IMR-90 (cell line): ENCODE measurements around the gene RAB14. TPM values are rescaled to one million over a fixed set of nuclear protein-coding genes. Genes with fewer than 3 reads are reported as not detected.

Experiments
- ATAC-seq: fragments of 200-7000 bp; cut with Tn5 transposase; 2 replicates; pipeline ENCODE4 v1.9.1; 2020; ENCODE audit warnings: low read depth, mild to moderate bottlenecking, moderate library complexity
- BruUV-seq: library from RNA; stranded (reverse); fragments of 400-500 nt; replicated peaks from 2 replicates; lab custom pipeline; 2021; lab: Mats Ljungman, UMichigan
- CTCF ChIA-PET: fragments of 300-600 bp; formaldehyde crosslinking; extraction: SDS; loops from one replicate; lab custom pipeline; 2021; ENCODE audit warnings: antibody characterized with exemption; lab: Yijun Ruan, JAX
- POLR2A ChIA-PET: fragments of 300-600 bp; sonication (Branson Sonifier 250); formaldehyde crosslinking; loops from one replicate; lab custom pipeline; 2022; ENCODE audit warnings: antibody characterized with exemption; ENCODE audit not compliant: unreplicated experiment; lab: Charles Lee
- DNase-seq: peaks from one replicate; pipeline ENCODE4 v3.0.0; 2013
- H2AFZ ChIP-seq: replicated peaks from 2 replicates; pipeline ENCODE3; 2013; ENCODE audit warnings: low read length, mild to moderate bottlenecking; ENCODE audit not compliant: poor library complexity
- H2AK5ac ChIP-seq: 2 replicates; pipeline ENCODE4 v1.6.1; 2013; ENCODE audit warnings: low read depth, low read length, inconsistent platforms
- H2AK9ac ChIP-seq: replicated peaks from 2 replicates; pipeline ENCODE3; 2013; ENCODE audit warnings: mild to moderate bottlenecking, low read depth, low read length, moderate library complexity; ENCODE audit not compliant: poor library complexity
- H2BK120ac ChIP-seq: 2 replicates; pipeline ENCODE4 v1.6.1; 2013; ENCODE audit warnings: low read depth, low read length, inconsistent platforms
- H2BK15ac ChIP-seq: 3 replicates; pipeline ENCODE4 v1.6.1; 2013; ENCODE audit warnings: low read depth, low read length, inconsistent platforms
- H2BK20ac ChIP-seq: 2 replicates; pipeline ENCODE4 v1.6.1; 2013; ENCODE audit warnings: low read depth, mild to moderate bottlenecking, inconsistent platforms, low read length, moderate library complexity
- H2BK5ac ChIP-seq: 2 replicates; pipeline ENCODE4 v1.6.1; 2013; ENCODE audit warnings: mild to moderate bottlenecking, low read depth, low read length, inconsistent platforms; ENCODE audit not compliant: poor library complexity, severe bottlenecking
- H3K14ac ChIP-seq: replicated peaks from 2 replicates; pipeline ENCODE4 v1.6.1; 2013; ENCODE audit warnings: low read depth, low read length, inconsistent platforms
- H3K18ac ChIP-seq: 2 replicates; pipeline ENCODE4 v1.6.1; 2013; ENCODE audit warnings: low read depth, low read length, control low read depth
- H3K23ac ChIP-seq: 2 replicates; pipeline ENCODE4 v1.6.1; 2013; ENCODE audit warnings: low read depth, low read length, inconsistent platforms
- H3K27ac ChIP-seq: 2 replicates; pipeline ENCODE4 v1.5.1; 2013; ENCODE audit warnings: mild to moderate bottlenecking, control low read depth, low read length; ENCODE audit not compliant: insufficient read depth
- H3K27me3 ChIP-seq: 2 replicates; pipeline ENCODE4 v1.6.1; 2013; ENCODE audit warnings: low read length; ENCODE audit not compliant: control insufficient read depth, insufficient read depth
- H3K36me3 ChIP-seq: 2 replicates; pipeline ENCODE4 v1.6.1; 2013; ENCODE audit warnings: low read length, mixed read lengths; ENCODE audit not compliant: control insufficient read depth, insufficient read depth
- H3K4ac ChIP-seq: 2 replicates; pipeline ENCODE4 v1.6.1; 2013; ENCODE audit warnings: low read depth, low read length, inconsistent platforms
- H3K4me1 ChIP-seq: 2 replicates; pipeline ENCODE4 v1.6.1; 2013; ENCODE audit warnings: low read length, mixed read lengths; ENCODE audit not compliant: control insufficient read depth, insufficient read depth
- H3K4me2 ChIP-seq: 2 replicates; pipeline ENCODE4 v1.6.1; 2013; ENCODE audit warnings: low read depth, mild to moderate bottlenecking, control low read depth, low read length, moderate library complexity
- H3K4me3 ChIP-seq: 2 replicates; pipeline ENCODE4 v1.5.1; 2013; ENCODE audit warnings: low read depth, mild to moderate bottlenecking, control low read depth, low read length, moderate library complexity; ENCODE audit not compliant: insufficient read depth
- H3K56ac ChIP-seq: 2 replicates; pipeline ENCODE4 v1.6.1; 2013; ENCODE audit warnings: low read length, inconsistent platforms; ENCODE audit not compliant: insufficient read depth; ENCODE audit errors: extremely low read depth
- H3K79me1 ChIP-seq, 2 experiments: 2 replicates each; pipeline ENCODE4 v1.6.1; 2013; ENCODE audit warnings: low read length in 2 of 2, inconsistent platforms in 1 of 2, low read depth in 1 of 2
- H3K9ac ChIP-seq: 2 replicates; pipeline ENCODE4 v1.6.1; 2013; ENCODE audit warnings: low read depth, low read length, control low read depth
- H3K9me1 ChIP-seq: 2 replicates; pipeline ENCODE4 v1.6.1; 2013; ENCODE audit warnings: low read length, inconsistent platforms; ENCODE audit not compliant: insufficient read depth
- H3K9me3 ChIP-seq: 2 replicates; pipeline ENCODE4 v1.6.1; 2013; ENCODE audit warnings: low read length; ENCODE audit not compliant: control insufficient read depth, insufficient read depth
- H4K20me1 ChIP-seq: 2 replicates; pipeline ENCODE4 v1.6.1; 2013; ENCODE audit warnings: low read length, inconsistent platforms; ENCODE audit not compliant: insufficient read depth
- H4K5ac ChIP-seq: 2 replicates; pipeline ENCODE4 v1.6.1; 2013; ENCODE audit warnings: mild to moderate bottlenecking, low read depth, low read length, control low read depth
- H4K8ac ChIP-seq, 2 experiments: 2 replicates each; pipeline ENCODE4 v1.6.1; 2013; ENCODE audit warnings: low read depth in 2 of 2, low read length in 2 of 2, control low read depth in 1 of 2, inconsistent platforms in 1 of 2
- H4K91ac ChIP-seq: 2 replicates; pipeline ENCODE4 v1.6.1; 2013; ENCODE audit warnings: low read depth, low read length, inconsistent platforms; ENCODE audit not compliant: insufficient read depth
- ELK1 ChIP-seq: fragments of 150-350 bp; IDR thresholded peaks from 2 replicates; pipeline ENCODE4 v1.6.1; 2016; ENCODE audit warnings: low read depth, mild to moderate bottlenecking, low read length, moderate library complexity, borderline replicate concordance
- MAFK ChIP-seq: IDR thresholded peaks from 2 replicates; pipeline ENCODE4 v1.6.1; 2012; ENCODE audit warnings: low read depth, low read length, improper control_type of control experiment
- NFE2L2 ChIP-seq: fragments of 150-350 bp; IDR thresholded peaks from 2 replicates; pipeline ENCODE4 v1.6.1; 2016; ENCODE audit warnings: low read depth, mild to moderate bottlenecking, low read length
- RCOR1 ChIP-seq: IDR thresholded peaks from 2 replicates; pipeline ENCODE4 v1.6.1; 2012; ENCODE audit warnings: mild to moderate bottlenecking, low read length, improper control_type of control experiment; ENCODE audit not compliant: insufficient replicate concordance
- SMC3 ChIP-seq: fragments of 150-350 bp; IDR thresholded peaks from 2 replicates; pipeline ENCODE4 v1.6.1; 2016; ENCODE audit warnings: low read depth, mild to moderate bottlenecking, antibody characterized with exemption, low read length, moderate library complexity
- WGBS, 2 experiments: methylation state at CpG; one replicate each; pipeline versions ENCODE4 v1.1.5 to v1.1.7; 2013; ENCODE audit warnings: missing lambda C conversion rate in 2 of 2; ENCODE audit not compliant: insufficient read length in 1 of 2; ENCODE audit errors: extremely low coverage in 2 of 2; 5-methylcytosine and 5-hydroxymethylcytosine counted together
- dilution Hi-C: fragments of 300-500 bp; cut with HindIII; formaldehyde crosslinking; loops from one replicate; pipeline ENCODE4 v1.14.3; 2018; ENCODE audit warnings: low sequenced_read_pairs; ENCODE audit not compliant: unreplicated experiment
- in situ Hi-C: fragments of 300-500 bp; cut with MboI; formaldehyde crosslinking; loops from 3 replicates; pipeline ENCODE4 v1.14.3; 2019; ENCODE audit warnings: low sequenced_read_pairs, inconsistent platforms, mixed read lengths
- intact Hi-C: fragments of 100-400 bp; cut with micrococcal nuclease; formaldehyde crosslinking; loops from 2 replicates; pipeline ENCODE4 v1.10.0; 2022
- polyA plus RNA-seq, 3 experiments: library from polyadenylated mRNA; depleted of rRNA; stranded (reverse); fragments of >200 nt; gene quantifications; 2 replicates each; pipeline ENCODE4 v1.2.3, GENCODE V29; 2012; ENCODE audit warnings: low replicate concordance in 1 of 3
- total RNA-seq: library from RNA; depleted of rRNA; stranded (reverse); fragments of >200 nt; gene quantifications from 2 replicates; pipeline ENCODE4 v1.2.3, GENCODE V29; 2012

The RAB14 gene
- total and polyA plus RNA-seq, 2 of the 4 experiments (the other 2 are of a cell fraction): 20.1 to 29.3 TPM

GRCh38 chr9:121153642-121154041 lies 48.0 kb downstream of the RAB14 start:
- no peak overlapping the region for H3K27ac ChIP-seq
- H3K9me3 ChIP-seq: no peaks in the 10 kb centered on the region
- no peak overlapping the region for H4K8ac ChIP-seq
- H3K18ac ChIP-seq: no peak overlapping the region
- peaks cover 9% of the 10 kb centered on the region for H3K36me3 ChIP-seq
- ChIA-PET POLR2A (no interaction called here), CTCF (no interaction called here)
- ATAC-seq (no peak), DNase-seq (no peak)
- H4K5ac ChIP-seq: no peak overlapping the region
- no peak overlapping the region for H4K91ac ChIP-seq
- in situ Hi-C loops: no loop called here
- dilution Hi-C loops: no loop called here
- no peaks in the 10 kb centered on the region for H3K79me1 ChIP-seq
- intact Hi-C loops: no loop called here
- H3K56ac ChIP-seq: no peak overlapping the region
- no peak overlapping the region for H2AK9ac ChIP-seq
- no peaks in the 10 kb centered on the region for H3K27me3 ChIP-seq
- H2AK5ac ChIP-seq: no peak overlapping the region
- no peak overlapping the region for H2BK120ac ChIP-seq
- H3K4me2 ChIP-seq: no peak overlapping the region
- no peak overlapping the region for H2BK15ac ChIP-seq
- H2BK5ac ChIP-seq: no peak overlapping the region
- H4K20me1 ChIP-seq: no peaks in the 10 kb centered on the region; the same call in 1 of the 2 replicates
- no peaks in the 10 kb centered on the region; the same call in 1 of the 2 replicates for H3K9me1 ChIP-seq
- no peak overlapping the region for H3K4ac ChIP-seq
- H3K4me1 ChIP-seq: no peaks in the 10 kb centered on the region; the same call in 1 of the 2 replicates
- BruUV-seq: no TSS peak
- no peak overlapping the region for H3K4me3 ChIP-seq
- no peak overlapping the region for H3K14ac ChIP-seq
- no CpG with 5 or more reads among the region's 1 CpG for WGBS, 2 experiments
- no peak overlapping the region for H3K9ac ChIP-seq
- H3K23ac ChIP-seq: no peak overlapping the region
- TF ChIP-seq RCOR1: no peak
- TF ChIP-seq MAFK: no peak
- TF ChIP-seq SMC3: no peak
- no peak for TF ChIP-seq ELK1
- TF ChIP-seq NFE2L2: no peak
- no peak overlapping the region for H2AFZ ChIP-seq
- H2BK20ac ChIP-seq: no peak overlapping the region
